ENCODE data around the gene TAF8.
"Not testable (repeated sequence)": the region's sequence is repeated elsewhere in the genome, so short reads cannot be mapped to it uniquely, and the experiment has no call there.

Gene TAF8

GRCh38 chr6:42050297-42051267 is at the start of gene TAF8:
Gene TAF8, plus strand, starts transcription at chr6:42050524. Its CDS starts 18 bp downstream, at chr6:42050542.
- peak; percentile 94 for DNase-seq (ENCODE audit: low spot score)

- DNase-seq (ENCODE audit: low spot score), result no peak
Observed at GRCh38 chr6:42001506-42001905, 48.8 kb upstream of the TAF8 start.

- DNase-seq (ENCODE audit: low spot score), result not testable (repeated sequence)
Observed at GRCh38 chr6:42003658-42004057, 46.7 kb upstream of the TAF8 start.

- no peak for DNase-seq (ENCODE audit: low spot score)
Observed at GRCh38 chr6:42007286-42008137, 42.8 kb upstream of the TAF8 start.

GRCh38 chr6:42008138-42008528 is 42.2 kb upstream of the TAF8 start:
- not testable (repeated sequence) for DNase-seq (ENCODE audit: low spot score)

- no peak for DNase-seq (ENCODE audit: low spot score)
Observed at GRCh38 chr6:42009844-42010184, 40.5 kb upstream of the TAF8 start.

- DNase-seq (ENCODE audit: low spot score), result peak; percentile 75
Observed at GRCh38 chr6:42010185-42010891, 40.0 kb upstream of the TAF8 start.

GRCh38 chr6:42010909-42011308 is 39.4 kb upstream of the TAF8 start:
- no peak for DNase-seq (ENCODE audit: low spot score)

GRCh38 chr6:42012501-42013133 is 37.7 kb upstream of the TAF8 start:
- DNase-seq (ENCODE audit: low spot score), result no peak

- DNase-seq (ENCODE audit: low spot score), result no peak
Observed at GRCh38 chr6:42013134-42013516, 37.2 kb upstream of the TAF8 start.

GRCh38 chr6:42017021-42017643 is 33.2 kb upstream of the TAF8 start:
- no peak for DNase-seq (ENCODE audit: low spot score)

- no peak for DNase-seq (ENCODE audit: low spot score)
Observed at GRCh38 chr6:42020967-42021366, 29.4 kb upstream of the TAF8 start.

- no peak for DNase-seq (ENCODE audit: low spot score)
Observed at GRCh38 chr6:42021847-42022754, 28.2 kb upstream of the TAF8 start.

GRCh38 chr6:42022755-42023384 is 27.5 kb upstream of the TAF8 start:
- DNase-seq (ENCODE audit: low spot score), result no peak

- no peak for DNase-seq (ENCODE audit: low spot score)
Observed at GRCh38 chr6:42025066-42025844, 25.1 kb upstream of the TAF8 start.

- no peak for DNase-seq (ENCODE audit: low spot score)
Observed at GRCh38 chr6:42025845-42026243, 24.5 kb upstream of the TAF8 start.

- no peak for DNase-seq (ENCODE audit: low spot score)
Observed at GRCh38 chr6:42026540-42026939, 23.8 kb upstream of the TAF8 start.

- DNase-seq (ENCODE audit: low spot score), result no peak
Observed at GRCh38 chr6:42028234-42029061, 21.9 kb upstream of the TAF8 start.
